ENCODE measurements around the gene ASCL5.

The ASCL5 gene

GRCh38 chr1:201136355-201137023 lies 9.5 kb upstream of the ASCL5 start:
- DNase-seq (ENCODE audit: low spot score): no peak

- DNase-seq (ENCODE audit: low spot score): no peak
These were observed 7.4 kb upstream of the ASCL5 start for GRCh38 chr1:201134405-201134804.

DNA sequence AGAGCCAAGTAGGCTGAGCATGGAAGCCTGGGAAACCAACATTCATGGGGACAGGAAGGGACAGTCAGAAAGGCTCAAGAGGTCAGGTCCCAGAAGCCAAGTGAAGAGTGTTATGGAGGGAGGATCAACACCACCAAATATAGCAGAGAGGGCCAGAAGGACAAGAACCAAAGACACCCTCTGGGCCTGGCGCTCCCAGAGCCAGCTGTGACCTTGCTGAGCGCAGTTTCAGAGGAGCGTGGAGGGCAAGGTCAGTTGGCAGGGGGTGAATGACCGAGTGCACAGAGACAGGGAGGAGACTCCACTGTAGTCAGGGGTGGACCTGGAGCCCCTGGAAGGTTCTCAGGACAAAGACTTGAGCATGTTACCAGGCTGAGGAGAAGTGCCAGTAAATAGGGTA lies 4.4 kb upstream of the ASCL5 start:
- DNase-seq (ENCODE audit: low spot score): no peak

GRCh38 chr1:201128962-201129361 lies 2.0 kb upstream of the ASCL5 start:
- no peak for DNase-seq (ENCODE audit: low spot score)

GRCh38 chr1:201128476-201128875 lies 1.5 kb upstream of the ASCL5 start:
- no peak for DNase-seq (ENCODE audit: low spot score)

DNA sequence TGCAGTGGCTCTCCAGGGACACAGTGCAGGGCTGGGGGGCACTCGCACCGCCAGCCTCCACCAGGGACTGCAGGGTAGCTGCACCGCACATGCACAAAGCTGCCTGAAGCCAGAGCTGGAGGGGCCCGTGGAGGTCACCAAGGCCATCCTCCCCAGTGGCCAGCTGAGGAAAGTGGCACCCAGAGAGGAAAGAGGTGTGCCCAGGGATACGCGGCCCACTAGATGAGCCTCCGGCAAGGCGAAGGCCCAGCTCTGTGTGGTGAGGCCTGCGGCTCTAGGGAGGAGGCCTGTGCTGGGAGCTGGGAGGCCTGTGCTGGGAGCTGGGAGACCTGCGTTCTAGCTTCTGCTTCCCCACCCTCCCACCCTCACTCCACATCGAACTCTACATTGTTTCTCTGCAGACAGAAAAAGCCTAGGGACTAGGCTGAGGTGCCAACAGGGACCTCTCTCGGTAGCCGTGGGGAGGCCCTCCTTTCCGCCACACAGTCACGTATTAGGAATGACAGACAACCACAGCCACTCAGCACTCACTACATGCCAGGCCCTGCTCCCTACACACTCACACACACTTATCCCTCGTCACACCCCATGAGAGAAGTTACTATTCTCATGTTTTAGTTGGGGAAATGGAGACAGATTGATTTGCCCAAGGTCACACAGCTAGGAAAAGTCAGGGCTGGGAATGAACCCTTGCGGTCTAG lies 921 bp upstream of the ASCL5 start:
- DNase-seq (ENCODE audit: low spot score): no peak

- DNase-seq (ENCODE audit: low spot score): no peak
These were observed 537 bp downstream of the ASCL5 start for GRCh38 chr1:201126463-201126831.

- DNase-seq (ENCODE audit: low spot score): no peak
These were observed 1.2 kb downstream of the ASCL5 start for GRCh38 chr1:201125800-201126199.

- DNase-seq (ENCODE audit: low spot score): no peak
These were observed 2.0 kb downstream of the ASCL5 start for GRCh38 chr1:201125019-201125418.

- no peak for DNase-seq (ENCODE audit: low spot score)
These were observed 3.1 kb downstream of the ASCL5 start for GRCh38 chr1:201123866-201124265.

DNA sequence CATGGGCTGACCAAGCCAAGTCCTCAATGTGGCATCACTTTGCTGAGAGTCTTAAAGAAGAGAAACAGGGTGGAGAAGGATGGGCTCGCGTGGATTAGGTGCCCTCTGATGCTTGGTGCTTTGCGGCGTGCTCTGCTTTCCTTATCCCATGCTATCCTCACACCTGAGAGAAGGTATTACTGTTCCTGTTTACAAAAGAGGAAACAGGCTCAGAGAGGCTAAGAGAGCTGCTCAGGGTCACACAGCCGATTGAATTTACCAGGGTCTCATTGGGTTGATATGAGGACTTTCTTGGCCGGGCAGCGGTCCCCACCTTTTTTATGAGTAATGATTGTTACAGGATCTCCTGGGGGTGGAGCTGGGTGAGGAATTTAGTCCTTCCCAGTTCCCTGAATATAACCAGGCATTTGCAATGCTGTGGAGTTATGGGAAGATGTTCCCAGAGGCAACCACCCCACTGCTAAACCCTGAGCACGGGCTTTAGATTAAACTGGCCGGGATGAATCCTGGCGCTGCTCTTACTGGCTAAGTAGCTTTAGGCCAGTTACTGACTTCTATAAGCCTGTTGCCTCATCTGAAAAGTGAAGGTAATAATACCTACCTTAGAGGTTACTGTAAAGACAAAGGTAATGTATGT lies 4.5 kb downstream of the ASCL5 start:
- DNase-seq (ENCODE audit: low spot score): no peak

- peak; percentile 43 for DNase-seq (ENCODE audit: low spot score)
These were observed 7.5 kb downstream of the ASCL5 start for GRCh38 chr1:201119206-201120197.

GRCh38 chr1:201116091-201116490 lies 10.9 kb downstream of the ASCL5 start:
- no peak for DNase-seq (ENCODE audit: low spot score)

- DNase-seq (ENCODE audit: low spot score): no peak
These were observed 11.5 kb downstream of the ASCL5 start for GRCh38 chr1:201115390-201115937.

GRCh38 chr1:201114245-201115131 lies 12.5 kb downstream of the ASCL5 start:
- peak; percentile 73 for DNase-seq (ENCODE audit: low spot score)

GRCh38 chr1:201113451-201114244 lies 13.3 kb downstream of the ASCL5 start:
- DNase-seq (ENCODE audit: low spot score): no peak

DNA sequence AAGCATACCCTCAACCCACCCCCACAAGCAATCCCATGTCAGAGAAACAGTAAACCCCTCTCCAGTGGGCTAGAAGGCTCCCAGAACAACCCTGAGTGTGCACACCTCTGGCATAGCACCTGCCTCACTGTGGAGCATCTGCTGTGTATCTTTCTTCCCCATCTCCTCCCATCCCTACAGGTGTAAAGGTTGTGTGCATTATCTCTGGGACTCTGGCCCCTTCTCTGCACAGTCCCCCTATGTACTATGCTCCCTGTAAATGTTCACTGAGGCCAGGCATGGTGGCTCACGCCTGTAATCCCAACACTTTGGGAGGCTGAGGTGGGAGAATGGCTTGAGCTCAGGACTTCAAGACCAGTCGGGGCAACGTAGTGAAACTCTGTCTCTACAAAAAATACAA lies 14.1 kb downstream of the ASCL5 start:
- DNase-seq (ENCODE audit: low spot score): no peak

- no peak for DNase-seq (ENCODE audit: low spot score)
These were observed 14.7 kb downstream of the ASCL5 start, which contains the start of gene CACNA1S for GRCh38 chr1:201112173-201112731. TSS of gene CACNA1S (minus strand) at chr1:201112426. CDS start at chr1:201112339, 87 bp downstream.

GRCh38 chr1:201111672-201112071 lies 15.3 kb downstream of the ASCL5 start:
- no peak for DNase-seq (ENCODE audit: low spot score)

DNA sequence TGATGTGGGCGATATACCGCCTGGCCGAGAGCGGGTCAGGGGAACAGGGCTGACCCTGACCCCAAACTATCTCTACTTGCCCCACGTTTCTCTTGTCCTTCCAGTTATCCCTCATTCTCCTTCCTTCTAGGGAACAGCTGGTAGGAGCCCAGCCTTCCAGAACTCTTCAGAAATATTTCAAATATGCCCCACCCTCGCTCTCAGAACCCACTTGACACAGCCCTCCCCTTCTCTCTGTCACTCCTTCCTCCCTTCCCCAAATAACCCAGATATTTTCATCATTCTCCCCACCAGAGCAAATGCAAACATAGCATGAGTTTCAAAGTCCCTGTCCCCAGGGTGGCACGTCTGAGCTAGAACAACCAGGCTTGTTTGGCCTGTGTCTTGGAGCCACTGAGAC lies 15.8 kb downstream of the ASCL5 start:
- no peak for DNase-seq (ENCODE audit: low spot score)
